Measurements from ENCODE around the gene POLR1G. TPM values are rescaled to one million over a fixed set of nuclear protein-coding genes. Genes with fewer than 3 reads are reported as not detected.

POLR1G gene
- total and polyA plus RNA-seq, 2 experiments from 2014 or later, result 33.0 to 85.9 TPM

GRCh38 chr19:45402298-45403061 is 4.0 kb upstream of the POLR1G start (continued):
- no peak for TF ChIP-seq ZNF462 (CRISPR knock-in tag; IDR thresholded peaks at IDR 0.05)

GRCh38 chr19:45403272-45403671 is 3.2 kb upstream of the POLR1G start:
- Histone ChIP-seq H3F3A (replicated peaks; ENCODE audit: low read depth) (peaks cover 25% of the 10 kb centered on the region; the same call in 1 of the 2 replicates), H3K4me3 (peak overlapping the region; percentile 88), H3K4me1 (ENCODE audit: insufficient read depth) (peaks cover 24% of the 10 kb centered on the region), H3K27ac (ENCODE audit: low read depth) (no peak overlapping the region), H3K27me3 (ENCODE audit: insufficient read depth) (peaks cover 38% of the 10 kb centered on the region), H4K20me1 (replicated peaks; ENCODE audit: insufficient read depth) (peaks cover 18% of the 10 kb centered on the region; the same call in 1 of the 2 replicates), H2AFZ (no peak overlapping the region), H3K36me3 (ENCODE audit: insufficient read depth) (no peaks in the 10 kb centered on the region), H3K79me2 (replicated peaks; ENCODE audit: insufficient read depth) (peaks cover 13% of the 10 kb centered on the region), H3K9me2 (ENCODE audit: insufficient read depth) (no peaks in the 10 kb centered on the region), H3K4me2 (peak overlapping the region; percentile 99)
- Mint-ChIP-seq H3K36me3 (ENCODE audit: low read depth) (peaks cover 6% of the 10 kb centered on the region), H3K4me1 (peaks cover 26% of the 10 kb centered on the region), H3K4me3 (peak overlapping the region; percentile 97), H3K27me3 (ENCODE audit: insufficient read depth, low read depth, poor library complexity) (peaks cover 38% of the 10 kb centered on the region), H3K27ac (no peak overlapping the region), H3K9me3 (no peaks in the 10 kb centered on the region)
- ATAC-seq, result no peak
- DNase-seq (ENCODE audit: low spot score), result no peak
- no peak for TF ChIP-seq JUNB (IDR thresholded peaks at IDR 0.05; ENCODE audit: unreplicated experiment)
- no peak for TF ChIP-seq EZH2phosphoT487 (IDR thresholded peaks at IDR 0.05; ENCODE audit: unreplicated experiment)
- no peak for TF ChIP-seq ETS1 (IDR thresholded peaks at IDR 0.05)
- TF ChIP-seq POLR2AphosphoS5 (IDR thresholded peaks at IDR 0.05; ENCODE audit: low read depth), result no peak
- TF ChIP-seq ZNF462 (CRISPR knock-in tag; IDR thresholded peaks at IDR 0.05), result no peak
- no peak for TF ChIP-seq ZNF331 (CRISPR knock-in tag; IDR thresholded peaks at IDR 0.05; ENCODE audit: low read depth)
